Duodenal mucosa (tissue), 2 donors: ENCODE measurements around the gene RNF126.
"Not testable (repeated sequence)": the region's sequence is repeated elsewhere in the genome, so short reads cannot be mapped to it uniquely, and the experiment has no call there.

Source experiments
- H3K27ac ChIP-seq: one replicate; pipeline ENCODE4 v1.7.0; 2013; ENCODE audit warnings: low read depth, low read length
- H3K27me3 ChIP-seq, 2 donors: one replicate each; pipeline ENCODE4 v1.7.0; 2013; ENCODE audit warnings: low read length in 2 of 2, control low read depth in 1 of 2; ENCODE audit not compliant: insufficient read depth in 2 of 2, control insufficient read depth in 1 of 2
- H3K36me3 ChIP-seq, 2 donors: one replicate each; pipeline ENCODE4 v1.7.0; 2013; ENCODE audit warnings: low read length in 2 of 2, control low read depth in 1 of 2; ENCODE audit not compliant: insufficient read depth in 2 of 2, control insufficient read depth in 1 of 2
- H3K4me1 ChIP-seq, 2 donors: one replicate each; pipeline ENCODE4 v1.7.0; 2013; ENCODE audit warnings: low read length in 2 of 2, control low read depth in 1 of 2; ENCODE audit not compliant: insufficient read depth in 2 of 2, control insufficient read depth in 1 of 2
- H3K4me3 ChIP-seq, 2 donors: one replicate each; pipeline ENCODE4 v1.7.0; 2013; ENCODE audit warnings: low read length in 2 of 2, low read depth in 1 of 2
- H3K9ac ChIP-seq, 2 donors: one replicate each; pipeline ENCODE4 v1.7.0; 2013; ENCODE audit warnings: low read length in 2 of 2, low read depth in 1 of 2
- H3K9me3 ChIP-seq, 2 donors: one replicate each; pipeline ENCODE4 v1.7.0; 2013; ENCODE audit warnings: low read length in 2 of 2, control low read depth in 1 of 2; ENCODE audit not compliant: control insufficient read depth in 1 of 2

RNF126 gene

DNA sequence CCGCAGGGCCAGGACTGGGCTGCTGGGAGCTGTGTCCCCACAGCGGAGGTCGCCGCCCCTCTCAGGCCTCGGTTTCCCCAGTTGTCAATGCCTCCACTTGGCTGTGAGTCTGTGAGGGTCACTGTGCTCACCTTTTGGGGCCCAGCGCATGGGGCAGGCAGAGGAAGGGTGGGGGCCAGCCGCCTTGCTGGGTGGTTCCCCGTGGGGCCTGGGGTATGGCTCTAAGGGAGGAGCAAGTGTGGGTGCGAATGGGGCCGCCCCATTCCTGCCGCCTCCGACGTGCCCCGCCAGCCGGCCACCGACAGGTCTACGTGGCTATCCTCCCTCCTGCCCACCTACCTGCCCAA, 24.1 kb downstream of the RNF126 start:
- H3K9ac ChIP-seq: no peak overlapping the region
- H3K4me3 ChIP-seq: peak overlapping the region in 1 of 2 donors; percentile 49
- no peaks in the 10 kb centered on the region for H3K36me3 ChIP-seq
- no peak overlapping the region for H3K27ac ChIP-seq
- no peaks in the 10 kb centered on the region for H3K27me3 ChIP-seq
- peaks cover 16% of the 10 kb centered on the region in 2 donors for H3K4me1 ChIP-seq
- H3K9me3 ChIP-seq: no peaks in the 10 kb centered on the region

- Histone ChIP-seq H3K9ac (no peak overlapping the region), H3K36me3 (peaks cover 0 to 3% of the 10 kb centered on the region in 2 donors)
Observed at GRCh38 chr19:634975-635652, 27.9 kb downstream of the RNF126 start.

GRCh38 chr19:633786-634639, 29.0 kb downstream of the RNF126 start:
- Histone ChIP-seq H3K9me3 (no peaks in the 10 kb centered on the region), H3K4me3 (peak overlapping the region; percentile 77 to 82), H3K27me3 (no peaks in the 10 kb centered on the region), H3K27ac (no peak overlapping the region), H3K9ac (peak overlapping the region; percentile 53 to 66), H3K36me3 (peaks cover 0 to 8% of the 10 kb centered on the region in 2 donors), H3K4me1 (peaks cover 18 to 22% of the 10 kb centered on the region in 2 donors)

More at GRCh38 chr19:634975-635652, 27.9 kb downstream of the RNF126 start:
- Histone ChIP-seq H3K27ac (no peak overlapping the region), H3K4me3 (no peak overlapping the region), H3K9me3 (no peaks in the 10 kb centered on the region), H3K4me1 (peaks cover 22 to 26% of the 10 kb centered on the region in 2 donors), H3K27me3 (no peaks in the 10 kb centered on the region)

GRCh38 chr19:633068-633785, 29.8 kb downstream of the RNF126 start, which contains the start of gene POLRMT:
POLRMT (minus strand) TSS chr19:633537; CDS start chr19:633512, 25 bp downstream.
- Histone ChIP-seq H3K27me3 (no peaks in the 10 kb centered on the region), H3K9ac (peak within 1 kb of the TSS; percentile 53 to 71), H3K36me3 (peaks cover 0 to 15% of the 10 kb centered on the region in 2 donors), H3K27ac (peak within 1 kb of the TSS; percentile 56), H3K9me3 (no peaks in the 10 kb centered on the region), H3K4me1 (peaks cover 12 to 16% of the 10 kb centered on the region in 2 donors), H3K4me3 (peak within 1 kb of the TSS; percentile 77 to 92)

GRCh38 chr19:632579-633067, 30.4 kb downstream of the RNF126 start:
- Histone ChIP-seq H3K27me3 (no peaks in the 10 kb centered on the region), H3K27ac (peak overlapping the region; percentile 56), H3K4me3 (peak overlapping the region; percentile 77 to 92), H3K36me3 (peaks cover 0 to 18% of the 10 kb centered on the region in 2 donors), H3K4me1 (peaks cover 12 to 16% of the 10 kb centered on the region in 2 donors), H3K9me3 (no peaks in the 10 kb centered on the region), H3K9ac (peak overlapping the region; percentile 49 to 71)

DNA sequence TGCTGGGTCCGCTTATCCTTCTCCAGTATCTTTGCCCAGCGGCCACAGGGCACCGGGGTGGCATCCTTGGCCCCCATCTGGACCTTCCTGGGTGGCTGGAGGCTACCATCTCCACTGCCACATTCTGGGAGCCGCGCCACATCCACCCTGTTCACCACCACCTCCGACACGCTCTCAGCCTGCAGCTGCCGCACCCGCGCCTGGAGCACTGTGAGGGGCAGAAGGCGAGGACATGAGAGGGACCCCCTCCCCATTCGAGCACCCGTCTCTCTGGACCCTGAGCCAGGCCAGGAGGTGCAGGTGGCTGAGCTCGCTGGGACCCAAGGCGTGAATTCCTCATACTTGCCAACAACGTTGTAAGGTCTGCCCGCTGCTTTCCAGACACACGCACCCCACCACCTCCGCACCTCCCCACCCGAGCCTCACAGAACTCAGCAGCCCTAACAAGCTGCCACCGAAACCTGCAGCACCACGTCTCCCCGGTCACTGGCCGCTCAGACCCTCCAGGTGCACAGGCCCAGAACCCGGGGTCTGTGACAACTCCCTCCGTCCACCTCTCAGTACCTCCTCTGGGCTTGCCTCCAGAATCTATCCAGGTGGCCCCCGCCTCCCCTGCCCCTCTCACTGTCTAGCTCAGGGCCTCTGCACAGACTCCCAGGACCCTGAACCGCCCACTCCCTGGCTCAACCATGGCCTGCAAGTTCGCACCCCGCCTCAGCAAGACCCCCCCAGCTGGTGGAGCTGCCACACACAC, 32.9 kb downstream of the RNF126 start:
- Histone ChIP-seq H3K4me3 (no peak overlapping the region), H3K9ac (no peak overlapping the region), H3K4me1 (peaks cover 12 to 16% of the 10 kb centered on the region in 2 donors), H3K36me3 (peaks cover 3 to 26% of the 10 kb centered on the region in 2 donors), H3K9me3 (no peaks in the 10 kb centered on the region), H3K27me3 (no peaks in the 10 kb centered on the region), H3K27ac (no peak overlapping the region)

- H3K36me3 ChIP-seq: peaks cover 4 to 32% of the 10 kb centered on the region in 2 donors
- not testable (repeated sequence) for H3K27me3 ChIP-seq, H3K27ac ChIP-seq, H3K9me3 ChIP-seq, H3K9ac ChIP-seq, H3K4me3 ChIP-seq
- H3K4me1 ChIP-seq: peaks cover 12 to 16% of the 10 kb centered on the region in 2 donors
Observed at GRCh38 chr19:629515-629914, 33.5 kb downstream of the RNF126 start.

DNA sequence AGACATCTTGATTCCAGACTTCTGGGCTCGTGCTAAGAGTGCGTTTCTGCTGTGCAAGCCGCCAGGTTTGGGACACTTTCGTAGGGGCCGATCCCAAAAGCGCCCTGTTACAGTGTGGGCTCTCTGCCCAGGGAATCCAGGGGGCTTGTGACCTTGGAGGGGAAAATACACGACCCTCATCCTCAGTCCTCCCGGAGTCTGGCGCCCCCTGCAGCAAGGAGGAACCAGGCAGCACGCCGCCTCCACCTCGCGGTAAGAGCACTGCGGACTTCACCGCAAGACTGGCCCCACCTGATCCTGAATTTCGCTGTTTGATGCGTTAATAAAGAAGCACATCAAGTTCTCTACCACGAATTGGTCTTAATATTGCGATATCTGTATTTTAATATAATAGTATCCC, 34.8 kb downstream of the RNF126 start:
- H3K4me3 ChIP-seq: no peak overlapping the region
- peaks cover 7 to 8% of the 10 kb centered on the region in 2 donors for H3K4me1 ChIP-seq
- peaks cover 4 to 38% of the 10 kb centered on the region in 2 donors for H3K36me3 ChIP-seq
- H3K9ac ChIP-seq: no peak overlapping the region
- H3K9me3 ChIP-seq: no peaks in the 10 kb centered on the region
- H3K27ac ChIP-seq: no peak overlapping the region
- no peaks in the 10 kb centered on the region for H3K27me3 ChIP-seq

- H3K9me3 ChIP-seq, H3K27me3 ChIP-seq, H3K4me3 ChIP-seq, H3K9ac ChIP-seq, H3K27ac ChIP-seq, H3K4me1 ChIP-seq: not testable (repeated sequence)
- peaks cover 4 to 49% of the 10 kb centered on the region in 2 donors for H3K36me3 ChIP-seq
Observed at GRCh38 chr19:626566-626965, 36.4 kb downstream of the RNF126 start.
